Stimulated activated naive CD8-positive, alpha-beta T cell treated with anti-CD3 and anti-CD28 coated beads, Interleukin-15, Interleukin-2, amounts not matched to agents 100 ng/mL and 50 ng/mL, for 24 hours (primary cell): ENCODE results near the gene LUZP2.

ENCODE experiments used
- H3K27ac Mint-ChIP-seq: one replicate; pipeline ENCODE4 v1.8.0; 2021; ENCODE audit warnings: mild to moderate bottlenecking, mixed read lengths
- H3K27me3 Mint-ChIP-seq: one replicate; pipeline ENCODE4 v1.8.0; 2021; ENCODE audit warnings: mixed read lengths
- H3K36me3 Mint-ChIP-seq: one replicate; pipeline ENCODE4 v1.8.0; 2021; ENCODE audit warnings: low read depth, mixed read lengths
- H3K4me1 Mint-ChIP-seq: one replicate; pipeline ENCODE4 v1.8.0; 2021; ENCODE audit warnings: low read depth, mixed read lengths
- H3K4me3 Mint-ChIP-seq: one replicate; pipeline ENCODE4 v1.8.0; 2021; ENCODE audit warnings: mild to moderate bottlenecking, mixed read lengths
- H3K9me3 Mint-ChIP-seq: one replicate; pipeline ENCODE4 v1.8.0; 2021; ENCODE audit warnings: mixed read lengths

The LUZP2 gene

DNA sequence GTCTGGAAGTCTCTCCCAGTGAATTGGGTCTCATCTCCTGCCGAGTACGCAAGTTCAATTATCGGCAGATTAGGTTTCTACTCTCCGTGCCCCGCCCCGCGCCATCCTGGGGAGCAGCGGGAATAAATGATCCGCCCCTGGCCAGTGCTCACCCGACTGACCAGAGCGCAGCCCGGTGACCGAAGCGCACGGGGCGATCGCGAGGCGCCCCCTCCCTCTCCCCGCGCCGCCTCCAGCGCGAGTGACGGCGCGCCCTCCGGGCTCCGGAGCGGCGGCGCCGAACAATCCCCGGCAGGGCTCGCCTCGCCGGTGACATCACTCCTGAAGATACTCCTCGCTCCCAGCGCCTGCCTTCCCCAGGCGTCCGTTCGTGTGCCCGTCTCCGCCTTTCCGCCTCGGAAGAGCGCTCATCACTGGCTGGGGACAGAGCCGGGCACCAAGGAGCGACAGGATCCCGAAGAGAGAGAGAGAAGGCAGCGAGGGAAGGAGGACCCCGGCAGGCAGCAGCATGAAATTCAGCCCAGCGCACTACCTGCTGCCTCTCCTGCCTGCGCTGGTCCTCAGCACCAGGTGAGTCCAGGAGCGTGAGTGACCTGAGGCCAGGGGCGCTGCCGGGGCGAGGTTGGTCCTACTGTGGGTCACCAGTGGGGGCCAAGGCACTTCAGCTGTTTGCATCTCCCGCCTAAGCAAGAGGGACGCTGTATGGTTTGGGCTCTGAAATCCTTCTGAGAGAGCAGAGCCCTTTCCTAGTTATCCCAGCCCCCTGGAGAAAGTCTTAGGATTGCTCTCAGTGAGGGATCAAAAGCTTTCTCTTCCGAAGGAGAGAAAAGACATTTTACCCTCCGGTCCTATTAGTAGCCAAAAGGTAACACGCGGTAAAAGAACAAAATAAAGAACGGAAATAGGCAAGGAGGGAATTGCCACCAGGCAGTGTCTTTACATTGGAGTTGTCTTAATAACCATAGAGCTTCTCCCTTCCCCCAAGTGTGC lies at the start of gene LUZP2:
Gene LUZP2 (plus strand): TSS at position 318 of the 990 bp plus-strand sequence.
- no peak within 1 kb of the TSS for H3K4me3 Mint-ChIP-seq
- H3K4me1 Mint-ChIP-seq, result no peaks in the 10 kb centered on the region
- peaks cover 38% of the 10 kb centered on the region for H3K27me3 Mint-ChIP-seq
- H3K27ac Mint-ChIP-seq, result no peak within 1 kb of the TSS
- H3K36me3 Mint-ChIP-seq, result no peaks in the 10 kb centered on the region
- H3K9me3 Mint-ChIP-seq, result no peaks in the 10 kb centered on the region

DNA sequence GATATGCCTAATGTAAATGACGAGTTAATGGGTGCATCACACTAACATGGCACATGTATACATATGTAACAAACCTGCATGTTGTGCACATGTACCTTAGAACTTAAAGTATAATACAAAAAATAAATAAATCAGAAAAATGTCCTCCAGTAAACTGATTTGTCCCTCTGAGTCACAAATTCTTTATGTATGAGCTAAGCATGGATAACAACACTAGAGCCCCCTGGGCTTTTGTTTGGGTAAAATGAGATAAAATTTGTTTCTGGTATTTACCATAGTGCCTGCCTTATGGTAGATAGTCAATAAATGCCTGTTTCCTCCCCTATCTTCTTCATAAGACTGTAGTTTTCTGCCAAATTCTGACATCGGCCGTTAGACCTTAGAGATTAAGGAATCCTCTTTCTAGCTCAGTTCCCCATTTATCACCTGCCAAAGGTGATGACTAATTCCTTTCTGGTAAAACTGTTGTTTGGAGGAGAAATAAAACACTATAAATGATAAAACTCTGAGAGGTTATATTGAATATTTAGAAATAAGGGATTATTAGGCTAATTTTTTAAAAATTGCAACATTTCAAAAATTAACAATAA lies 43.6 kb upstream of the LUZP2 start:
- H3K4me3 Mint-ChIP-seq, result no peak overlapping the region
- no peaks in the 10 kb centered on the region for H3K27me3 Mint-ChIP-seq
- no peaks in the 10 kb centered on the region for H3K4me1 Mint-ChIP-seq
- H3K9me3 Mint-ChIP-seq, result no peaks in the 10 kb centered on the region
- H3K27ac Mint-ChIP-seq, result no peak overlapping the region
- H3K36me3 Mint-ChIP-seq, result no peaks in the 10 kb centered on the region

DNA sequence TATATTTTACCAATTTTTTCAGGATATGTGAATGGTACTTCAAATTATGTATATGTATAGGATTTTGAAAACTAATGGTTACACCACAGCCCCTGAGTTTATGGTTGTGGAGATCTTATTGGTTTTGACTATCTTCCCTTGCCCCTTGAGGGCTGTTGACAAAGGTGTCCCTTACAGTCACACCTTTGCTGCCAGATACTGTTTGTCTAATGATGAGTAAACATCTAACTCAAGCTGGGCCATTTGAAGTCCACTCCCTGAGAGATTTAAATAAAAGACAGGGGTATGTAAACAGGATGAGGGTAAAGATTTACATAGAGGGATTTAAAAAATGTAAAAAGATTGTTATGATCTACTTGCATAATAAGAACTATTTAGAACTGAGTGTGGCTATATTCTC lies 38.9 kb upstream of the LUZP2 start:
- Mint-ChIP-seq H3K27ac (no peak overlapping the region), H3K4me1 (no peaks in the 10 kb centered on the region), H3K36me3 (no peaks in the 10 kb centered on the region), H3K9me3 (peaks cover 3% of the 10 kb centered on the region), H3K4me3 (no peak overlapping the region), H3K27me3 (no peaks in the 10 kb centered on the region)

DNA sequence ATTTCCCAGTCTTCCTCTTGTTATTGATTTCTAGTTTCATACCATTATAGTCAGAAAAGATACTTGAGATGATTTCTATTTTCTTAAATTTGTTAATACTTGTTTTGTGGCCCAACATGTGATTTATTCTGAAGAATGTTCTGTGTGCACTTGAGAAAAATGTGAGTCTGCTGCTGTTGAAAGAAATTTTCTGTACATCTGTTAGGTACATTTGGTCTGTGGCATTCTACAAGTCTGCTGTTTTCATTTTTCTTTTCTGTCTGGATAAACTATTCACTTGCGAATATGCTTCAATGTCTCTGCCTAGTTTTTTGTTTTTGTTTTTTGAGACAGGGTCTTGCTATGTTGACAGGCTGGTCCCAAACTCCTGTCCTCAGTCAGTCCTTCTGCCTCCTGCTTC lies 26.4 kb upstream of the LUZP2 start:
- no peaks in the 10 kb centered on the region for H3K36me3 Mint-ChIP-seq
- H3K4me1 Mint-ChIP-seq, result no peaks in the 10 kb centered on the region
- H3K9me3 Mint-ChIP-seq, result peaks cover 10% of the 10 kb centered on the region
- no peak overlapping the region for H3K27ac Mint-ChIP-seq
- no peak overlapping the region for H3K4me3 Mint-ChIP-seq
- H3K27me3 Mint-ChIP-seq, result no peaks in the 10 kb centered on the region

DNA sequence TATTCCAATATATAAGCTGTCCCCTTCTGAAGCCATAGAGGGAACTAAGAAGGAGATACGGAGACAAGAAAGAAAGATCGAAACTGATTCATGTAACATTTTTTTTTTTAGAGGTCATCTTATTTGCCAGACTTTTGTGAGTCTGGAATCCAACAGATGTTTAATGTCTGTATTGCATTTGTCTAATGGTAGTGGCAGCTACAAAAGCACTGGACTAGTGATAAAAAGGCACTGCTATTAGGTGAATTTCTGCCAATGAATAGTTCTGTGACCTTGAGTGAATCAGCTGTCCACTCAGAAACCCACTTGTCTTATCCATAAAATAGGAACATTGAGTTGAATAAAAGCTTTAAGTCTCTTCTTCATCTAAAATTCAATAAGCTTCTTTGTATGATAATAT lies 25.8 kb upstream of the LUZP2 start:
- Mint-ChIP-seq H3K4me1 (no peaks in the 10 kb centered on the region), H3K36me3 (no peaks in the 10 kb centered on the region), H3K9me3 (peaks cover 16% of the 10 kb centered on the region), H3K27me3 (no peaks in the 10 kb centered on the region), H3K4me3 (no peak overlapping the region), H3K27ac (no peak overlapping the region)

DNA sequence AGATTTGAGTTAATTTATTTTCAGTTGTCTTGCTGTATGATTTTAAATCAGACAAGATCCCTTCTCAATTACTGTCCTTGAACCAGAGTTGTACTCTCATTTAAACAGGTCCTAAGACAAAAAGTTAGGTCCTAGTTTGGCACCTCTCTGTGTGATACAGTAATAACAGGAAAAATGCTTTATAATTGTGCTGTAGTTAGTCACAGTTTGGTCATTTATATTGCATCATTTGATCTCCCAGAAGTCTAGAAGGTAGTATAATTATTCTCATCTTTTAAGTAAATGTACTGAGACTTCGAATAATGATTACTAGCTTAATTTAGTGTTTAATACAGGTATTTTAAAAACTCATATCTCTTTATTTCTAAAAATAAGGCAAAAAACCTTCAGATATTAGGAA lies 18.1 kb upstream of the LUZP2 start:
- H3K9me3 Mint-ChIP-seq, result peaks cover 16% of the 10 kb centered on the region
- H3K4me1 Mint-ChIP-seq, result no peaks in the 10 kb centered on the region
- H3K27ac Mint-ChIP-seq, result no peak overlapping the region
- no peaks in the 10 kb centered on the region for H3K36me3 Mint-ChIP-seq
- no peaks in the 10 kb centered on the region for H3K27me3 Mint-ChIP-seq
- no peak overlapping the region for H3K4me3 Mint-ChIP-seq

DNA sequence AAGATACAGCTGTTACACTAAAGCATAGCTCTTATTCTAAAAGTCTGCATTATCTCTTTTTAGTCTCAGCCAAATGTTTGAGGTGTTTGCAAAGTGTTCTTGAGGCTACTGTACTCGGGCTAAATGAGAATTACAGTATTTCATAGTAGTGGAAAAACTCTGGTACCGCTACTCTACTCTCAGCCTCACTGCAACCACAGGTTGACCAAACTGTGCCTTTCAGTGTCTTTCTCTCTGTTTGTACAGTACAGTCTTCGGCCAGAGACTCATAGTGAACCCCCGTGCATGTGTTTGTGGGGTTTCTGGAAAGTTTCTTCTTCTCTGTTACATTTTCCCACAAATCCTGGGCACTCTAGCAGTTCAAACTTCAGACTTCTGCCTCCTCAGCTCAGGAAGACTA lies 7.4 kb upstream of the LUZP2 start:
- Mint-ChIP-seq H3K4me1 (no peaks in the 10 kb centered on the region), H3K27ac (no peak overlapping the region), H3K36me3 (no peaks in the 10 kb centered on the region), H3K27me3 (peaks cover 2% of the 10 kb centered on the region), H3K4me3 (no peak overlapping the region), H3K9me3 (peaks cover 7% of the 10 kb centered on the region)

DNA sequence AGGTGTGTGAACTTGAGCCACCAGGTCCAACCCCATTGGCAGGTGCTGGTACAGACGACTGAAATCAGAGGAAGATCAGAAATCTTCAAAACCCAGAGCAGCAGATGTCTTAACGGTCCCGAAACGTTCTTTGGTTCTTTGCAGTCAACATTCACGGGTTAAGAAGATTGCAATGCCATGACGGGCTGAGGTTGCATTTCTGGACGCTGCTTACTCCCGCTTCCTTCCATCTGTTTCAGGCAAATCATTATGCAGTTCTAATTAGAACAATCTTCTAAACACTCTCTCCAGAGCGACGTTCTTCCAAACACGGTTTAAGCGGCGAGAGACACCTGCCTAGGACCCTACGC lies 492 bp upstream of the LUZP2 start:
- H3K36me3 Mint-ChIP-seq, result no peaks in the 10 kb centered on the region
- H3K4me3 Mint-ChIP-seq, result no peak overlapping the region
- H3K9me3 Mint-ChIP-seq, result no peaks in the 10 kb centered on the region
- no peak overlapping the region for H3K27ac Mint-ChIP-seq
- H3K27me3 Mint-ChIP-seq, result peaks cover 38% of the 10 kb centered on the region
- no peaks in the 10 kb centered on the region for H3K4me1 Mint-ChIP-seq

DNA sequence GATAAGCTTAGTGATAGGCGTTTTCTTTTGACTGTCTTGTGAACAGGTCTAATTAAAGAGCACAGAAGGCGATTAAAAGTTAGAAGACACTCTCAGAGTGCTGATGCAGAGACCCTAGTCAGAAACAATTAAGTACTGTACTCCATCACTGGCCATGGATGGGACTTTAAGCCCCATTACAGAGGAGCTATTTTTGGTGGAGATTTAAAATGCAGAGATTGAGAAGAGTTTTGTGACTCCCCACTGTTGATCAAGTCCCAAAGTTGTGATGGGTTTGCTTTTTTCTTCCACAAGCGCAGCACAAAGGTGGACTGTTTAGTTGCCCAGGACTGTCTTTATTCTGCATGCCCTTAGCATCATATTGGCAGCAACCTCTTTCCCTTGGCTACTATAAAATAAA lies 978 bp downstream of the LUZP2 start:
- H3K36me3 Mint-ChIP-seq, result no peaks in the 10 kb centered on the region
- no peaks in the 10 kb centered on the region for H3K4me1 Mint-ChIP-seq
- no peak overlapping the region for H3K4me3 Mint-ChIP-seq
- peaks cover 38% of the 10 kb centered on the region for H3K27me3 Mint-ChIP-seq
- H3K27ac Mint-ChIP-seq, result no peak overlapping the region
- H3K9me3 Mint-ChIP-seq, result no peaks in the 10 kb centered on the region

DNA sequence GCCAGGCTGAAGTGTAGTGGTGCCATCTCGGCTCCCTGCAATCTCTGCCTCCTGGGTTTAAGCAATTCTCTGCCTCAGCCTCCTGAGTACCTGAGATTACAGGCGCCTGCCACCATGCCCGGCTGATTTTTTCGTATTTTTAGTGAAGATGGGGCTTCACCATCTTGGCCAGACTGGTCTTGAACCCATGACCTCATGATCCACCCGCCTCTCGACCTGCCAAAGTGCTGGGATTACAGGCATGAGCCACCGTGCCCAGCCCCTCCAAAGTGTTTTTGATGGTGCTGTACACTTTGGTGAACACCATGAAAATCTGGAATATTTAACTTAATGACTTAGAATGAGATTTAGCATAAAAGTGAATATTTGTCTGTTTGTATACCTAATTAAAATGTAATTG lies 5.6 kb downstream of the LUZP2 start:
- H3K27me3 Mint-ChIP-seq, result peaks cover 13% of the 10 kb centered on the region
- H3K27ac Mint-ChIP-seq, result no peak overlapping the region
- no peak overlapping the region for H3K4me3 Mint-ChIP-seq
- H3K36me3 Mint-ChIP-seq, result no peaks in the 10 kb centered on the region
- H3K9me3 Mint-ChIP-seq, result no peaks in the 10 kb centered on the region
- H3K4me1 Mint-ChIP-seq, result no peaks in the 10 kb centered on the region

DNA sequence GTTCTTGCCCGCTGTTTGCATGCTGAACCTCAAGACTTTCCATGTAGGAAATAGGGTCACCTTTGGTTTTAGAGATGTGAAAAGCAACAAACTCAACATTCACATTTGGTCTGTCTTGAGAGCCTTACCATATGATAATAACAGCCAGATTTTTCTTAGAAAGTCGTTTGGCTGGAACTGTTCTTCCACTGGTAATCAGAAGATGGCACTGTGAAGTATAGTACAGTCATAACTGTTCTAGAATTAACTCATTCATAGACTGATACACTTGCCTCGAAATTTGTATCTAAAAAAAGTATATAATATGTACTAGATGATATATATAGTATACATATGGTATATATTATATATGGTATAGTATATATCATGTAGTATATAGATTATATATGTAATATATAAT lies 12.3 kb downstream of the LUZP2 start:
- Mint-ChIP-seq H3K27me3 (no peaks in the 10 kb centered on the region), H3K4me3 (no peak overlapping the region), H3K4me1 (no peaks in the 10 kb centered on the region), H3K36me3 (no peaks in the 10 kb centered on the region), H3K9me3 (no peaks in the 10 kb centered on the region), H3K27ac (no peak overlapping the region)

DNA sequence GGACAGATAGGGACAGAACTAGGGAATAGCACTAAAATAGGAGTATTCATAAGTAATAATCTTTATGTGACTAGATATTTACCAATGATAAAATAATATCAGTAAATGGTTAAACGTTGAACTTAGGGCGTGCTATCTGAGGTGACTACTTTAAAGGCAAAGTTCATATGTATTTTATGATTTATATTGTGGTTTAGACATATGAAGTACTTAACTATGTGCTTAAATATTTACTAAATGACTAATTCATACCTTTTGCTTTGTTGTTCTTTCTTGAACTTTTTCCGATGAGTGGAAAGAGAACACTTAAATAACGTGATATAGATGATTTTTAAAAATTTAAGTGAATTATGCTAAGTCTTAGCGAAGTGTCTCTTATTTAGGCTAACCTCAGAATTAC lies 14.7 kb downstream of the LUZP2 start:
- Mint-ChIP-seq H3K27me3 (no peaks in the 10 kb centered on the region), H3K4me1 (no peaks in the 10 kb centered on the region), H3K36me3 (no peaks in the 10 kb centered on the region), H3K9me3 (no peaks in the 10 kb centered on the region), H3K4me3 (no peak overlapping the region), H3K27ac (no peak overlapping the region)

DNA sequence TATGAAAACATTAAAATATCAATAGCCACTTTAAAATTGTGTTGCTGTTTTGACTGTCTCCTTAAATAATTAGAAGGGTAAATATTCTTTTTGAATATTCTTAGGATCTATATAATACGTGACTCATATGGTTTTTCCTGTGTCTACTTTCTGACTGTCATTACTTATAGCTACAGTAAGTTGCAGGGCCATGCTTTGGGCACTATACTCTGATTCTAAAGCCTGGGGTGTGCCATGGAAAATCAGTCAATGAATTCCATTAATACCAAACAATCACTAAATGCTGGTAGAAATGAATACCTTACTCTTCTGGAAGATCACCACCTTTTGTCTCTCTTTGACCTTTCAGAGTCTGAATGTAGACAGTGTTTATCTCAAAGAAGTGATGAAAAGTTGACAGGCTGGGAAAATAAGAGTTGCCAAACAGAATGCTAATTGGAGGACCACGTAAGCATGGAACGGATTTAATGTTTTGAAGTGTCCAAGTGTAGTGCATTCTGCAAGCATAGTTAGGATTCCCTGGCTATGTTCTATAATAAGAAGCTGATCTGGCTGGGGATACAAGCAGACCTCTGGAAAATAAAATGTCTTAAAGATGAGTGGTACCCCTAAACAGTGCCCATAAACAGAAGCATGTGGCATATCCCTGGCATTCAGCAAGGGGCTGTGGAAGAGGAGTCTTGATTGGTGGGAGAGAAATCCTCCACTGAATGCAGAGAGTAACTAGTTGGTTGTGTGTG lies 16.8 kb downstream of the LUZP2 start:
- H3K27me3 Mint-ChIP-seq, result no peaks in the 10 kb centered on the region
- no peaks in the 10 kb centered on the region for H3K36me3 Mint-ChIP-seq
- H3K27ac Mint-ChIP-seq, result no peak overlapping the region
- no peak overlapping the region for H3K4me3 Mint-ChIP-seq
- H3K4me1 Mint-ChIP-seq, result no peaks in the 10 kb centered on the region
- no peaks in the 10 kb centered on the region for H3K9me3 Mint-ChIP-seq

DNA sequence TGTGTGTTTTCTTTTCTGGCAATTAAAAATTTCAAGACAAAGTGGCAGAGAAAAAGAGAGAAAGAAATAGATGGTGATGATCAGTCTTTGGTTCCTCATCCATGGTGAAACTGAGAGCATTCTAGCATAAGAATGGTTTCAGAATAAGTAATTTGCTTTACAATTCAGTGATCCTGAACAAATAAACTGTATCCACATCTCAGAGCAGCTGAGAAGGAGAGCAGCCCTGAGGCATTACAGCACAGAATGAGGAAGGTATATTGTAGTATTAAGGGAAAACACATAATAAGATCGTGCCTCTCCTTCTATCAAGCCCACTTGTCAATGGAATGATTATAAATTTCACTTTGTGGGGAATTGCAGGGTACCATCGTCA lies 17.4 kb downstream of the LUZP2 start:
- no peak overlapping the region for H3K27ac Mint-ChIP-seq
- no peak overlapping the region for H3K4me3 Mint-ChIP-seq
- H3K27me3 Mint-ChIP-seq, result no peaks in the 10 kb centered on the region

DNA sequence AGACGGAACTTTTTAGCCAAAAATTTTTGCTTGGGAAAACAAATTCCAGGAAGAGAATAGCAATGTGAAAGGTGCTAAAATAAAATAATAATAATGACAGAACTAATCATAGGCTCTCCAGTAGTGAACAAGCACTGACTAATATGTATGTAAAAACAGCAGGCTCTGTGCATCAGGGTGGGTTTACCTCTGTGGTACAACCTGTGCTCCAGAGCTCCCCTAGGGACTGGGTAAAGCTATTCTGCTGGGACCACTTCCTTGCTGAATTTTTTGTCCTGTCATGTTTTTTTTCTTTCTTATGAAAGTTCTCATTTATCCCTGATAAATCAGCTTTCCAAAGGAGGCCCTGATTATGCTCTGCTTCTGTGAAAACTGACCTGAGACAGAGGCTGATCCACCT lies 18.8 kb downstream of the LUZP2 start:
- no peaks in the 10 kb centered on the region for H3K4me1 Mint-ChIP-seq
- H3K27me3 Mint-ChIP-seq, result no peaks in the 10 kb centered on the region

More for the DNA sequence above, 17.4 kb downstream of the LUZP2 start:
- H3K9me3 Mint-ChIP-seq, result no peaks in the 10 kb centered on the region
- no peaks in the 10 kb centered on the region for H3K4me1 Mint-ChIP-seq
- H3K36me3 Mint-ChIP-seq, result no peaks in the 10 kb centered on the region

More for the DNA sequence above, 18.8 kb downstream of the LUZP2 start:
- Mint-ChIP-seq H3K27ac (no peak overlapping the region), H3K36me3 (no peaks in the 10 kb centered on the region), H3K4me3 (no peak overlapping the region), H3K9me3 (no peaks in the 10 kb centered on the region)
